H1 (cell line): ENCODE data around the gene LIMA1. TPM values are rescaled to one million over a fixed set of nuclear protein-coding genes. Genes with fewer than 3 reads are reported as not detected.

ENCODE experiments used
- CTCF ChIA-PET: fragments of 300-600 bp; sonication (Branson Sonifier 250); formaldehyde crosslinking; loops from one replicate; lab custom pipeline; 2021; ENCODE audit not compliant: partially characterized antibody; lab: Charles Lee
- POLR2A ChIA-PET: fragments of 300-600 bp; sonication (Branson Sonifier 250); formaldehyde crosslinking; loops from one replicate; lab custom pipeline; 2021; ENCODE audit warnings: inconsistent platforms; ENCODE audit not compliant: partially characterized antibody; lab: Charles Lee
- DNase-seq, 2 experiments: peaks; one replicate each; pipeline versions ENCODE4 v3.0.0 to v3.0.0-alpha.2; 2010 to 2022; ENCODE audit warnings: low spot score in 2 of 2, low read depth in 1 of 2, mixed read lengths in 1 of 2
- FAIRE-seq: peaks from 2 replicates; lab custom pipeline; 2011; peaks lifted over from hg19 to GRCh38; lab: Jason Lieb, UNC
- H2AFZ ChIP-seq: 2 replicates; pipeline ENCODE4 v1.8.1; 2012; ENCODE audit warnings: low read length, inconsistent platforms
- H2AK5ac ChIP-seq: 2 replicates; pipeline ENCODE4 v1.6.1; 2013; ENCODE audit warnings: low read depth, low read length
- H2BK120ac ChIP-seq: replicated peaks from 2 replicates; pipeline ENCODE3; 2013; ENCODE audit warnings: low read depth, low read length, inconsistent platforms
- H2BK12ac ChIP-seq: 2 replicates; pipeline ENCODE4 v1.6.1; 2013; ENCODE audit warnings: low read depth, low read length
- H2BK15ac ChIP-seq: 2 replicates; pipeline ENCODE4 v1.6.1; 2013; ENCODE audit warnings: low read length
- H2BK20ac ChIP-seq: 2 replicates; pipeline ENCODE4 v1.6.1; 2013; ENCODE audit warnings: low read length
- H2BK5ac ChIP-seq: 2 replicates; pipeline ENCODE4 v1.6.1; 2013; ENCODE audit warnings: low read depth, low read length
- H3K14ac ChIP-seq: 2 replicates; pipeline ENCODE4 v1.6.1; 2013; ENCODE audit warnings: inconsistent platforms; ENCODE audit not compliant: insufficient read length
- H3K18ac ChIP-seq: 2 replicates; pipeline ENCODE4 v1.6.1; 2013; ENCODE audit warnings: low read length; ENCODE audit errors: extremely low read depth
- H3K23ac ChIP-seq: 2 replicates; pipeline ENCODE4 v1.6.1; 2013; ENCODE audit warnings: inconsistent platforms; ENCODE audit not compliant: insufficient read length
- H3K23me2 ChIP-seq: 2 replicates; pipeline ENCODE4 v1.6.1; 2013; ENCODE audit warnings: low read depth, low read length
- H3K27ac ChIP-seq: 2 replicates; pipeline ENCODE4 v1.6.1; 2011; ENCODE audit warnings: low read depth, low read length, inconsistent platforms
- H3K27me3 ChIP-seq, 4 experiments: replicated peaks in 1 of 4; 1 replicate in 1 of 4; 2 replicates in 3 of 4; pipeline versions ENCODE4 v1.6.1 to v1.8.1; 2011 to 2013; ENCODE audit warnings: low read length in 3 of 4, mild to moderate bottlenecking in 3 of 4, inconsistent platforms in 2 of 4, mixed read lengths in 2 of 4, moderate library complexity in 1 of 4; ENCODE audit not compliant: control insufficient read depth in 3 of 4, insufficient read depth in 3 of 4; ENCODE audit errors: extremely low read depth in 1 of 4
- H3K36me3 ChIP-seq, 4 experiments: 2 replicates each; pipeline versions ENCODE4 v1.6.1 to v1.8.1; 2011 to 2013; ENCODE audit warnings: mild to moderate bottlenecking in 4 of 4, low read length in 3 of 4, moderate library complexity in 2 of 4, control low read depth in 1 of 4, inconsistent platforms in 1 of 4; ENCODE audit not compliant: insufficient read depth in 4 of 4, control insufficient read depth in 2 of 4
- H3K4ac ChIP-seq: replicated peaks from 2 replicates; pipeline ENCODE3; 2013; ENCODE audit warnings: low read length, low read depth, mixed read lengths, inconsistent platforms; ENCODE audit not compliant: insufficient read length
- H3K4me1 ChIP-seq, 4 experiments: replicated peaks in 1 of 4; 1 replicate in 1 of 4; 2 replicates in 3 of 4; pipeline versions ENCODE4 v1.6.1 to v1.8.1; 2011 to 2013; ENCODE audit warnings: low read length in 3 of 4, inconsistent platforms in 2 of 4, mixed read lengths in 1 of 4; ENCODE audit not compliant: insufficient read depth in 4 of 4, control insufficient read depth in 3 of 4
- H3K4me2 ChIP-seq, 2 experiments: 2 replicates each; pipeline versions ENCODE4 v1.6.1 to v1.8.1; 2011 to 2013; ENCODE audit warnings: low read depth in 2 of 2, low read length in 2 of 2, control low read depth in 1 of 2, inconsistent platforms in 1 of 2, mild to moderate bottlenecking in 1 of 2; ENCODE audit not compliant: insufficient read depth in 1 of 2
- H3K4me3 ChIP-seq, 4 experiments: fragments of 200-600, 300-600 bp in 1 of 4; sonication (generic), shearing (Covaris generic), sonication (Bioruptor Twin) in 1 of 4; 2 replicates each; pipeline versions ENCODE4 v1.5.1 to v1.8.1; 2011 to 2016; ENCODE audit warnings: low read length in 4 of 4, low read depth in 3 of 4, control low read depth in 2 of 4, inconsistent platforms in 2 of 4, mild to moderate bottlenecking in 2 of 4, mixed read lengths in 1 of 4, moderate library complexity in 1 of 4; ENCODE audit not compliant: insufficient read depth in 2 of 4; ENCODE audit errors: extremely low read depth in 1 of 4
- H3K56ac ChIP-seq: replicated peaks from 2 replicates; pipeline ENCODE3; 2013; ENCODE audit warnings: low read depth, mild to moderate bottlenecking, mixed read lengths, low read length, inconsistent platforms; ENCODE audit not compliant: insufficient read length
- H3K79me1 ChIP-seq: 2 replicates; pipeline ENCODE4 v1.6.1; 2013; ENCODE audit warnings: low read depth, low read length, control low read depth
- H3K79me2 ChIP-seq, 2 experiments: 2 replicates each; pipeline versions ENCODE4 v1.6.1 to v1.8.1; 2012 to 2013; ENCODE audit warnings: low read length in 2 of 2, mild to moderate bottlenecking in 2 of 2, inconsistent platforms in 1 of 2; ENCODE audit not compliant: insufficient read depth in 2 of 2, control insufficient read depth in 1 of 2
- H3K9ac ChIP-seq, 4 experiments: replicated peaks in 1 of 4; 1 replicate in 1 of 4; 2 replicates in 3 of 4; pipeline versions ENCODE4 v1.6.1 to v1.8.1; 2011 to 2013; ENCODE audit warnings: low read depth in 3 of 4, low read length in 3 of 4, control low read depth in 2 of 4, mild to moderate bottlenecking in 2 of 4, moderate library complexity in 2 of 4, inconsistent platforms in 1 of 4; ENCODE audit errors: extremely low read depth in 1 of 4
- H3K9me3 ChIP-seq, 2 experiments: 2 replicates each; pipeline versions ENCODE4 v1.6.1 to v1.8.1; 2012 to 2013; ENCODE audit warnings: mild to moderate bottlenecking in 2 of 2, moderate library complexity in 2 of 2, control low read depth in 1 of 2, inconsistent platforms in 1 of 2, low read depth in 1 of 2, low read length in 1 of 2, mixed read lengths in 1 of 2; ENCODE audit not compliant: insufficient read depth in 2 of 2
- H4K20me1 ChIP-seq, 2 experiments: replicated peaks in 1 of 2; 2 replicates each; pipeline versions ENCODE3 to v1.8.1; 2011 to 2013; ENCODE audit warnings: inconsistent platforms in 2 of 2, low read length in 2 of 2, mild to moderate bottlenecking in 1 of 2; ENCODE audit not compliant: insufficient read depth in 2 of 2, control insufficient read depth in 1 of 2
- H4K5ac ChIP-seq: 2 replicates; pipeline ENCODE4 v1.6.1; 2013; ENCODE audit warnings: low read length, low read depth, mixed read lengths, inconsistent platforms; ENCODE audit not compliant: insufficient read length
- H4K8ac ChIP-seq: 2 replicates; pipeline ENCODE4 v1.8.0; 2013; ENCODE audit warnings: mild to moderate bottlenecking, moderate library complexity, low read length, inconsistent platforms; ENCODE audit not compliant: insufficient read depth; ENCODE audit errors: extremely low read depth
- H4K91ac ChIP-seq: replicated peaks from 2 replicates; pipeline ENCODE3; 2013; ENCODE audit warnings: low read length, mixed read lengths, inconsistent platforms; ENCODE audit not compliant: insufficient read length
- ATF2 ChIP-seq: IDR thresholded peaks from 2 replicates; pipeline ENCODE4 v1.6.1; 2012; ENCODE audit warnings: low read length, inconsistent platforms
- E2F6 ChIP-seq: IDR thresholded peaks from 2 replicates; pipeline ENCODE4 v1.6.1; 2012; ENCODE audit warnings: inconsistent platforms
- SP4 ChIP-seq: IDR thresholded peaks from 2 replicates; pipeline ENCODE4 v1.6.1; 2012; ENCODE audit warnings: low read length, inconsistent platforms
- WGBS, 2 experiments: shearing (Covaris generic) in 1 of 2; methylation state at CpG; one replicate each; pipeline versions ENCODE4 v1.1.6 to v1.1.7; 2013 to 2015; ENCODE audit warnings: low lambda C conversion rate in 2 of 2, mixed read lengths in 2 of 2, inconsistent platforms in 1 of 2, low coverage in 1 of 2, missing lambda C conversion rate in 1 of 2; ENCODE audit not compliant: insufficient replicate concordance in 2 of 2, insufficient coverage in 1 of 2, insufficient read length in 1 of 2; ENCODE audit errors: extremely low coverage in 1 of 2, missing lambda C conversion rate in 1 of 2; 5-methylcytosine and 5-hydroxymethylcytosine counted together
- polyA plus RNA-seq, 7 experiments: library from polyadenylated mRNA; depleted of rRNA in 3 of 7; stranded (reverse) in 5 of 7; unstranded in 2 of 7; fragments of >200 nt in 5 of 7; fragments of 200-250 nt in 2 of 7; gene quantifications; 1 replicate in 5 of 7; 2 replicates in 1 of 7; 4 replicates in 1 of 7; pipeline versions ENCODE4 v1.2.1 to v1.2.3, GENCODE V29; 2011 to 2013; ENCODE audit warnings: missing spikeins in 2 of 7, mixed read lengths in 2 of 7
- total RNA-seq: library from RNA; stranded (reverse); fragmentation: NEBNext Ultra II Directional; extraction: Animal tissue kit (Norgen Biotek cat#: 25700); gene quantifications from 2 replicates; pipeline ENCODE4 v1.2.1, GENCODE V29; 2021

The LIMA1 gene
- total and polyA plus RNA-seq, 2 of the 8 experiments (the other 6 are each of a cell fraction or from before 2014, with no cell fraction given): 12.7 to 47.6 TPM

- Histone ChIP-seq H3K4me1 (peaks cover 2 to 9% (median 6%) of the 10 kb centered on the region in 4 experiments; a peak in 5 of 7 replicates), H3K56ac (no peak overlapping the region), H3K27me3 (no peaks in the 10 kb centered on the region), H3K4ac (no peak overlapping the region), H3K4me3 (peak overlapping the region; percentile 47 to 80 (median 76)), H2BK5ac (no peak overlapping the region), H3K4me2 (peak overlapping the region; percentile 79 to 98), H3K9me3 (no peaks in the 10 kb centered on the region), H3K27ac (peak overlapping the region; percentile 46; the same call in 1 of the 2 replicates), H2AFZ (peak overlapping the region; percentile 96), H3K79me1 (no peaks in the 10 kb centered on the region), H2AK5ac (no peak overlapping the region), H3K79me2 (no peaks in the 10 kb centered on the region), H4K20me1 (no peaks in the 10 kb centered on the region), H2BK120ac (no peak overlapping the region), H3K14ac (no peak overlapping the region), H3K18ac (no peak overlapping the region), H2BK12ac (no peak overlapping the region), H3K23ac (no peak overlapping the region), H4K91ac (peak overlapping the region; percentile 58), H2BK20ac (no peak overlapping the region), H4K5ac (no peak overlapping the region), H3K9ac (peak overlapping the region in 3 of 4 experiments; percentile 2 to 81 (median 63); a peak in 4 of 7 replicates), H3K36me3 (no peaks in the 10 kb centered on the region), H2BK15ac (no peak overlapping the region), H4K8ac (no peak overlapping the region), H3K23me2 (peaks cover 10% of the 10 kb centered on the region)
- no peak for FAIRE-seq
- TF ChIP-seq SP4: 0 out of 2 replicates have a peak, but pooled peaks have one; percentile 0
- 0 out of 2 replicates have a peak, but pooled peaks have one; percentile 13 for TF ChIP-seq E2F6
- no peak for TF ChIP-seq ATF2
- 52% methylated on average over 14 of the region's 14 CpGs; no CpG with 5 or more reads in 1 of the 2 experiments for WGBS, 2 experiments
- POLR2A ChIA-PET: interaction anchor here (0.6 to 2.7 kb wide), 16 partner anchors 8 to 481 kb away, joined by 3 to 12 read pairs (median 4); partner anchors contain the start of genes ATF1, CERS5 and SMARCD1
- CTCF ChIA-PET: interaction anchor here (0.6 to 1.9 kb wide), 11 partner anchors 11 to 1336 kb away, joined by 3 to 7 read pairs (median 3); no protein-coding TSS in a partner anchor
- no peak for DNase-seq
Observed at GRCh38 chr12:50282721-50283228, 545 bp downstream of the LIMA1 start.
